ENCODE data around the gene ZFP62.

ZFP62 gene

DNA sequence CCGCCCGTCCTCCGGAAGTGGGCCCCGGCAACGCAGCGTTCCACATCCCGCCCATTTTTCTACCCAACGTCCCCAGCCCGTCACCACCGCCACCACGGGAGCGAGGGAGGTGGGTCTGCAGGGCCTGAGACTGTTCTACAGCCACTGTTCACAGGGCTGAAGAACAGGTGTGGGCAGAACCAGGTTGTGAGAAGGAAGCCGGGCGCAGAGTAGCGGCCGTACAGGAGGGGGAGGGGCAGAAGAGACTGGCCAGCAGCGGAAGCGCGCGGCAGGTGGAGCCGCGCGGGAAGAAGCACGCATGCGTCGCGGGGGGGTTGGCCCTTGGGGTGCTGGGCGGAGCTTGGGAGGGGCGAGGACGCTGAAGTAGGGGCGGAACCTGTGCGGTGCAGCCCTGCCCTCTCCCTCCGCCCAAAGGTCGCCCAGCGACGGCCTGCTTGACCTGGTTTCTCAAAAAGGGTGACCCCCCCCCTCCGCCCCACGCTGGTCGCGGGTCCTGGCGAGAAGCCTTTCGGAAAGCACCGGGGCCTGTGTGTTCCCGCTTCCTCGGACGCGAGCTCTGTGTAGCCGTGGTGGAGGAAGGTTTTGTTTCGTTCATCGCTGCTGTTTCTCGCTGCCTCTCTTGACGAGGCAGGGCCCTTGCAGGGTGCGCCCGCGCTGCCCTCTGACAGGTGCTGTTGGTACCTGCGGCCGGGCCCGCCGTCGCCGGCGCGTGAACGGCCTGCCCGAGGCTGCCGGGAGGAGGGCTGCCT lies 50.7 kb downstream of the ZFP62 start:
- peak; percentile 86 for DNase-seq (ENCODE audit: low spot score)

GRCh38 chr5:180809403-180810209 lies 51.5 kb downstream of the ZFP62 start:
- DNase-seq (ENCODE audit: low spot score) = peak; percentile 87

DNA sequence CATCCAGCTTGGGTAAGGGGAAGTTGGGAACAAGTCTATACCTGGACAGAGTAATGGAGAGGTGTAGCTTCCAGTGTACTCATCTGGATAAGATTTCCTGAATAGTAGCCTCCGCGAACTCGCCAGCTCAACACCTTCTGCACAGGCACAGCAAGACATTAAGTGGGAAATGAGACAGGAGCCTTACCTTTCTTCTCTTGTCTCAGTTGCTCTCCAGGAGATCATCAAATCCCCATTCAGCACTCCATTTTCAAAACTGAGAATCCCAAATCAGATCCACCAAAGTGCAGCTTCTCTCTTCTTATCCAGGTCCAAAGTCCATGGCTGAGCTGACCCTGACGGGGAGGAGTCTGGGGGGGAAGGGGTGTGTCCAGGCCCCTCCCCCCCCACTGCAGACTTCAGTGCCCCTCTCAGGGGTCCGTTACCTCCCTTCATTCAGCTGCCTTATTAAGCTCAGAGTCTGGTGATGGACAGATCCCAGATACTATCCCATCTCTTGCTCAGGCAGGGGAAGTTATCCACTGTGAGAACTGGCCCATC lies 52.5 kb downstream of the ZFP62 start:
- no peak for DNase-seq (ENCODE audit: low spot score)

DNA sequence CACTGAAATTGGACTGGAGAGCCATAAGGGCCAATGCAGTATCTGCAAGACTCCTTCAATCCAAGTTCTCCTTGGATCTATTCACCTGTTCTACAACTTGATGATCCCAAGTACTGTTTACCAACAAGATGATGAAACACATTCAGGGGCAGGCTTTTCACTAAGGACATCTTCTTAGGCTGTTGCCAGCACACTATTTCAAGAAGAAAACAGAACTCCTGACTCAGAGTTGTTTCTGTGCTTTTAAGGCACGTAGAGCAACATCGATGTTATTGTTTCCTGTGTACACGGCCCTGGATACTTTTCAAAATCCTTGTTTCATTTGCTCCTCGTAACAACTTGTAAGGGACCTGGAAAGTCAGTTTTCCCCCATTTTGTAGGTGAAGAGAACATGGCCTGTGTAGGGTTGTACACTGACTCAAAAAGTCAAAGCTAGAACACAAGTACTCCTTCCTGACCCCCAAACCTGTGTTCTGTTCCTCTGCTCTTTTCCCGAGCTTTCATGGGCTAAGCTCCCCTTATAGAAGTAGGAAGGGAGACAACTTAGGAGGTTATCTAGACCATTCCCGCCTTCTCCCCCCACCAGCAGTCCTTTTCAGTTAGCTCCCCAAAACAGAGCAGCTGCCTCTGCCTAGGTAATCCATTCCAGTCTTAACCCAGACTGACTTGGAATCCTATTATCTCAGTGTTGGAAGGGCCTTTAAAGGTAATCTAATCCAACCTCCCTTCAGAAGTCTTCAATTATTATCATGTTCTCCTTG lies 53.2 kb downstream of the ZFP62 start:
- DNase-seq (ENCODE audit: low spot score) = no peak

GRCh38 chr5:180807046-180807445 lies 54.0 kb downstream of the ZFP62 start:
- no peak for DNase-seq (ENCODE audit: low spot score)

GRCh38 chr5:180806351-180807011 lies 54.6 kb downstream of the ZFP62 start:
- DNase-seq (ENCODE audit: low spot score) = no peak

- no peak for DNase-seq (ENCODE audit: low spot score)
Measured at GRCh38 chr5:180804129-180804618, 56.9 kb downstream of the ZFP62 start.

- DNase-seq (ENCODE audit: low spot score) = no peak
Measured at GRCh38 chr5:180803181-180804128, 57.6 kb downstream of the ZFP62 start.

- peak; percentile 90 for DNase-seq (ENCODE audit: low spot score)
Measured at GRCh38 chr5:180802325-180803180, 58.5 kb downstream of the ZFP62 start, which contains the start of gene MGAT1. TSS of gene MGAT1 (minus strand) at chr5:180802806. CDS start at chr5:180792971, 9,835 bp downstream.

GRCh38 chr5:180801596-180802324 lies 59.3 kb downstream of the ZFP62 start:
- DNase-seq (ENCODE audit: low spot score) = peak; percentile 58

DNA sequence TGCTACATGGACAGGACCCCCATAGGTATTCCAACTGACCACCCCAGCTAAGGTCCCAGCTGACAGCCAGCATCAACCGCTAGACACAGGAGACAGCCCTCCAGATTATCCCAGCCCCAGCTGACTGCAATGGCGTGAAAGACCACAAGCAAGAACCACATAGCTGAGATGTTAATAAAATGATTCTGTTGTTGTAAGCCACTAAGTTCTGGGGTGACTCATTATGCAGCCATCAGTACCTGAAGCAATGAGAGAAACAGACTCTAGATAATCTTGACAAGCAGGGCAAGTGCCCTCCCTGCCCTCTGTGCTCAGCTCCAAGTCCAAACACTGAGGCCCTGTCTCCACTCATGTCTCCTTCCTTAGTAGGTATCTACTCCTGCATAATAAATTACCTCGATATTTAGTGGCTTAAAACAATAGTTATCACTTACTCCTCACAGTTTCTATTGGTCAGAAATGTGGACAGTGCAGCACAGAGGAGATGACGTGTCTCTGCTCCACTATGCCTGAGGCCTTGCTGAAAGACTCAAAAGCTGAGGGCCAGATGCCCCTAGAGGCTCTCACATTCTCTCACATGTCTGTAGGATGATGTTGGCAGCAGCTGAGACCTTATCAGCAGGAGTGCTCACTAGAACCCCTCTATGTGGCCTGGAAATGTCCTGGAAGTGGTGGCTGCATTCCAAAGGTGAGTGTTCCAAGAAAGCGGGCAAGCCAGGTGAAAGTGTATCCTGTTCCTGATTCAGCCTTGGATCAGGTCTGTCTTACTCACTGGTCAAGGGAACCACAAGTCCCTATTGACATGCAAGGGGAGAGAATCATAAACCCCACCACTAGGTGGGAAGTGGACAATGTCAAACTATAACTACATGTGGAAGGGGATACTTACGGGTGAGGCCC lies 60.9 kb downstream of the ZFP62 start:
- no peak for DNase-seq (ENCODE audit: low spot score)

DNA sequence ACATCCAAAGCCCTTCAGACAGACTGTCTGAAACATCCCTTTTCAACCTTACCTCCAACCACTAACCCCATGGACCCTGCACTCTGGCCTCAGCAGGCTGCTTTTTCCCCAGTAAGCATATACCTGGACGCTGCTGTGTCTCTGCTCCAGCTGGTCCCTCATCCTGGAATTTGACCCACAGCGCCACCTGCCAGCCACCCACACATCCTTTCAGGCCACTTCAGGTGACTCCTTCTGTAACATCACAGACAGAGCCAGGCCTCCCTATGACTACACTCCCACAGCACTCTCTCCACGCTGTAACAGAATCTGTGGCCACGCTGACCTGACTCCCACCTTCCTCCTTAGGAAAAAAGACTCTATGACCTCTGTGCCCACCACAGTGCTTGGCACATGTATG lies 61.9 kb downstream of the ZFP62 start:
- DNase-seq (ENCODE audit: low spot score) = peak; percentile 56

- no peak for DNase-seq (ENCODE audit: low spot score)
Measured at GRCh38 chr5:180798193-180798592, 62.9 kb downstream of the ZFP62 start.
